Smooth muscle cell (in vitro differentiated cells): Measurements from ENCODE around the gene IER2. TPM values are rescaled to one million over a fixed set of nuclear protein-coding genes. Genes with fewer than 3 reads are reported as not detected.

Experiments used
- DNase-seq: peaks from one replicate; lab custom pipeline; 2025; ENCODE audit not compliant: unreplicated experiment; lab: John Stamatoyannopoulos, UW
- H2AFZ ChIP-seq: fragments of 200-600 bp; sonication (generic); 2 replicates; pipeline ENCODE4 v1.6.0; 2016; ENCODE audit warnings: antibody characterized with exemption, low read depth, mild to moderate bottlenecking
- H3F3A ChIP-seq: fragments of 200-600 bp; sonication (generic); 2 replicates; pipeline ENCODE4 v1.6.0; 2017; ENCODE audit warnings: antibody characterized with exemption, low read depth
- H3K27ac ChIP-seq: fragments of 200-600 bp; sonication (generic); 2 replicates; pipeline ENCODE4 v1.5.1; 2016; ENCODE audit warnings: low read depth, mild to moderate bottlenecking
- H3K27me3 ChIP-seq: fragments of 200-600 bp; sonication (generic); 2 replicates; pipeline ENCODE4 v1.6.1; 2016; ENCODE audit warnings: low read depth, mild to moderate bottlenecking
- H3K36me3 ChIP-seq: fragments of 200-600 bp; sonication (generic); 2 replicates; pipeline ENCODE4 v1.5.1; 2016; ENCODE audit warnings: low read depth
- H3K4me1 ChIP-seq: fragments of 200-600 bp; sonication (generic); 2 replicates; pipeline ENCODE4 v1.5.1; 2016; ENCODE audit warnings: low read depth
- H3K4me2 ChIP-seq: fragments of 200-600 bp; sonication (generic); 2 replicates; pipeline ENCODE4 v1.6.0; 2016; ENCODE audit warnings: mild to moderate bottlenecking
- H3K4me3 ChIP-seq: fragments of 200-600 bp; sonication (generic); 2 replicates; pipeline ENCODE4 v1.5.1; 2016; ENCODE audit warnings: mild to moderate bottlenecking
- H3K79me2 ChIP-seq: fragments of 200-600 bp; sonication (generic); 2 replicates; pipeline ENCODE4 v1.6.0; 2016; ENCODE audit warnings: low read depth, mild to moderate bottlenecking
- H3K9ac ChIP-seq: fragments of 200-600 bp; sonication (generic); 2 replicates; pipeline ENCODE4 v1.6.0; 2016; ENCODE audit warnings: low read depth
- H3K9me3 ChIP-seq: fragments of 200-600 bp; sonication (generic); replicated peaks from 2 replicates; pipeline ENCODE4 v1.5.1; 2016; ENCODE audit warnings: low read depth
- H4K20me1 ChIP-seq: fragments of 200-600 bp; sonication (generic); 2 replicates; pipeline ENCODE4 v1.6.0; 2016; ENCODE audit warnings: low read depth
- WGBS: methylation state at CpG from one replicate; pipeline ENCODE4 v1.1.7; 2016; ENCODE audit warnings: low lambda C conversion rate; 5-methylcytosine and 5-hydroxymethylcytosine counted together
- polyA plus RNA-seq: library from polyadenylated mRNA; unstranded; fragments of >200 nt; fragmentation: Nextera tagmentation; extraction: Ambion mirVana; gene quantifications from 2 replicates; pipeline ENCODE4 v1.2.1, GENCODE V29; 2016
- total RNA-seq: library from RNA; depleted of rRNA; stranded (reverse); fragments of >200 nt; gene quantifications from 2 replicates; pipeline ENCODE4 v1.2.3, GENCODE V29; 2014
- TF ChIP-seq, protein P1 (sequence below): fragments of 200-600 bp; sonication (generic); IDR thresholded peaks from 2 replicates; pipeline ENCODE4 v1.5.1; 2017; ENCODE audit warnings: borderline replicate concordance, mild to moderate bottlenecking, antibody characterized with exemption; ENCODE audit not compliant: insufficient read depth, poor library complexity, severe bottlenecking

Gene IER2
- total and polyA plus RNA-seq, 2 experiments from 2014 or later, result 118 to 766 TPM

DNA sequence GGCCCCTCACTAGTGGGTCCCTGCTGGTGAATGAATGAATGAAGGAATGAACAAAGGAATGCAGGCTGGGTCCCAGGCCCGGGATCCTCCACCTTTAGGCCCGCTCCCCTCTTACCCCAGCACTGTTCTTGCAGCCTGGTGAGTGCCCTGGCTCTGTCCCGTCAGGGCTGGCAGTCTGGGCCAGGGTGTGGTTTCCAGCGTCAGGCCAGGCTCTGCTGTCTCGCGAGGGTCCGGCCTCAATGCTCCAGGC is 47.9 kb upstream of the IER2 start:
- WGBS, result 15% methylated on average over 7 of the region's 7 CpGs
- Histone ChIP-seq H3K4me2 (peak overlapping the region; percentile 85), H3K27me3 (peaks cover 19% of the 10 kb centered on the region), H3K36me3 (no peaks in the 10 kb centered on the region), H3K79me2 (no peaks in the 10 kb centered on the region), H3K4me3 (peak overlapping the region; percentile 39), H3F3A (peaks cover 10% of the 10 kb centered on the region), H4K20me1 (peaks cover 1% of the 10 kb centered on the region), H3K4me1 (peaks cover 11% of the 10 kb centered on the region), H3K9ac (no peak overlapping the region), H3K27ac (no peak overlapping the region), H2AFZ (peak overlapping the region; percentile 72), H3K9me3 (no peaks in the 10 kb centered on the region)
- no peak for DNase-seq
- TF ChIP-seq, protein P1, sequence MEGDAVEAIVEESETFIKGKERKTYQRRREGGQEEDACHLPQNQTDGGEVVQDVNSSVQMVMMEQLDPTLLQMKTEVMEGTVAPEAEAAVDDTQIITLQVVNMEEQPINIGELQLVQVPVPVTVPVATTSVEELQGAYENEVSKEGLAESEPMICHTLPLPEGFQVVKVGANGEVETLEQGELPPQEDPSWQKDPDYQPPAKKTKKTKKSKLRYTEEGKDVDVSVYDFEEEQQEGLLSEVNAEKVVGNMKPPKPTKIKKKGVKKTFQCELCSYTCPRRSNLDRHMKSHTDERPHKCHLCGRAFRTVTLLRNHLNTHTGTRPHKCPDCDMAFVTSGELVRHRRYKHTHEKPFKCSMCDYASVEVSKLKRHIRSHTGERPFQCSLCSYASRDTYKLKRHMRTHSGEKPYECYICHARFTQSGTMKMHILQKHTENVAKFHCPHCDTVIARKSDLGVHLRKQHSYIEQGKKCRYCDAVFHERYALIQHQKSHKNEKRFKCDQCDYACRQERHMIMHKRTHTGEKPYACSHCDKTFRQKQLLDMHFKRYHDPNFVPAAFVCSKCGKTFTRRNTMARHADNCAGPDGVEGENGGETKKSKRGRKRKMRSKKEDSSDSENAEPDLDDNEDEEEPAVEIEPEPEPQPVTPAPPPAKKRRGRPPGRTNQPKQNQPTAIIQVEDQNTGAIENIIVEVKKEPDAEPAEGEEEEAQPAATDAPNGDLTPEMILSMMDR, result no peak

DNA sequence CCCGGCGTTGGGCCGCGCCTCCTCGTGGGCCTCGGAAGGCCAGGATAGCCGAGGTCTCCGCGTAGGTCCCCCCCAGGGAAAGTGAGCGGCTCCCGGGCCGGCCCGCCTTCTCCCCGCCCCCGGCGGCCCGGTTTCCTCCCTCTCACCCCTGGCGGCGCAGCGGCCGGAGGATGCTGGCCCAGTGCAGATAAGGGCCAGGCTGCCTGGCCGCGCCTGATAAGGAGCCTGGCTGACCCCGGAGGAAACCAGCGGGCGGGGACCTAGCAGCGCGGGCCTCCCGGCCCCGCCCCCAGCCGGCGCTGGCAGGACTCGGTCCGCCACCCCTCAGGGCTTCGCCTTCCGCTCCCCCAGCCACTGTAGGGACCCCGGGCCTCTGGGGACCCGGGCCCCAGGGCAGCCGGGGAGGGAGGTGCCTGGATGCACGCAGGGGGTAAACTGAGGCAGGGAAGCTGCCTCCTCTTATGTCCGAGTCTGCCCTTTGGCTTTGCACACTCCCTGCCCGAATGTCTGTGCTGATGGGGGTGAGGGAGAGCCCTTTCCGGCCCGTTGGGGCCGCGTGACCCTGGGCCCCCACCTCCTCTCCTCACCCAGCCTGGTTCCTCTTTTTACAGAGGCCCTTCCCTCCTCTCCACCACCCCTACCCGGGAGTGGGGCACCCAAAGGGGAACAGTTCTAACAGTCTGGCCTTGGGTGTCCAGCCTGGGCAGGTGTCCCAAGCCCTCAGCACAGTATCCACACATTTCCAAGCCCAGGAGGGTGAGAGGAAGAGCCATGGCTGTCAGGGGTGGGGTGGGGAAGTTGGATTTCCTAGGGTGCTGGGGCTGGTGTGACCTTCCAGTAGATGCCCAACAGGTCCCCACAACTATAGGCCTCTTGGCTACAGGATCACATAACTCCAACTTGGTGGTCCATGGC is 47.3 kb upstream of the IER2 start, which contains the start of gene LYL1:
Gene LYL1, minus strand, starts transcription at position 193 of the 915 bp plus-strand sequence. CDS start 1,687 bp downstream, outside the sequence.
- peak; percentile 20 for DNase-seq
- Histone ChIP-seq H3K4me1 (peaks cover 9% of the 10 kb centered on the region), H3K27me3 (peaks cover 13% of the 10 kb centered on the region), H3K9me3 (no peaks in the 10 kb centered on the region), H3K4me3 (peak within 1 kb of the TSS; percentile 39), H3K36me3 (no peaks in the 10 kb centered on the region), H3F3A (peaks cover 10% of the 10 kb centered on the region), H4K20me1 (no peaks in the 10 kb centered on the region), H3K27ac (no peak within 1 kb of the TSS), H2AFZ (peak within 1 kb of the TSS; percentile 72), H3K4me2 (peak within 1 kb of the TSS; percentile 85), H3K9ac (no peak within 1 kb of the TSS), H3K79me2 (no peaks in the 10 kb centered on the region)
- 12% methylated on average over 35 of the region's 47 CpGs for WGBS
- TF ChIP-seq, protein P1, result no peak

DNA sequence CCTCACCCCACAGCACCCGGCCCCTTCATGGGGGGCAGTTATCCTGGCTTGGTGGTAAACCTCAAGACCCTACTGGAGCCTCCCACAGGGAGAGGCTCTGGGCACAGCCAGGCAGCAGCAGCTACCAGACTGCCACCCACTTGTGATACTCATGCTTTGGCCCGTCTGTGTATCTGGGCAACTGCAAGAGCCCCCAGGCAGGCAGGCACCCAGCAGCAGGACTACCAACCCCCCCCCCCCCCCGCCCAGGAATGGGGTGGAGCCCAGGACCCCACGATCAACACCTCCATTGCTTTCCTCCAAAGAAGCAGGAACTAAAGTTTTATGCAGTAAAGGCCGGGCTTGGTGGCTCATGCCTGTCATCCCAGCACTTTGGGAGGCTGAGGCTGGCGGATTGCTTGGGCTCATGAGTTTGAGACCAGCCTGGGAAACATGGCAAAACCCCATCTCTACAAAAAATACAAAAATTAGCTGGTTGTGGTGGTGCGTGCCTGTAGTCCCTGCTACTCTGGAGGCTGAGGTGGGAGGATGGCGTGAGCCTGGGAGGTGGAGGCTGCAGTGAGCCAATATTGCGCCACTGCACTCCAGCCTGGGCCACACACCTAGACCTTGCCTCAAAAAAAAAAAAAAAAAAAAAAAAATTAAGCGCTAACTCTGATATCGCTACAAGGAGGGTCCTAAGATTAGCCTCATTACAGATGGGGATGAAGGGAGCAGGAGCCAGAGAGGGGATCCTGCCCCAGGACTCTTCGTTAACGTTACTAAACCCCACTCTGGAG is 46.4 kb upstream of the IER2 start:
- Histone ChIP-seq H3K27me3 (peaks cover 4% of the 10 kb centered on the region), H3K27ac (no peak overlapping the region), H2AFZ (no peak overlapping the region), H3K36me3 (no peaks in the 10 kb centered on the region), H3K79me2 (no peaks in the 10 kb centered on the region), H4K20me1 (no peaks in the 10 kb centered on the region), H3K4me1 (peaks cover 9% of the 10 kb centered on the region), H3F3A (peaks cover 10% of the 10 kb centered on the region), H3K4me2 (no peak overlapping the region), H3K4me3 (no peak overlapping the region), H3K9me3 (no peaks in the 10 kb centered on the region), H3K9ac (no peak overlapping the region)
- 91% methylated on average over 11 of the region's 13 CpGs for WGBS
- DNase-seq, result no peak
- TF ChIP-seq, protein P1, result no peak
